Germinal center (tissue), 1 donor: ENCODE results near the gene RGN.
"Not testable (repeated sequence)": the region's sequence is repeated elsewhere in the genome, so short reads cannot be mapped to it uniquely, and the experiment has no call there.

ENCODE experiments used
- DNase-seq: peaks from one replicate; pipeline ENCODE4 v3.0.0; 2012; ENCODE audit warnings: mixed read lengths, low spot score

RGN gene

DNA sequence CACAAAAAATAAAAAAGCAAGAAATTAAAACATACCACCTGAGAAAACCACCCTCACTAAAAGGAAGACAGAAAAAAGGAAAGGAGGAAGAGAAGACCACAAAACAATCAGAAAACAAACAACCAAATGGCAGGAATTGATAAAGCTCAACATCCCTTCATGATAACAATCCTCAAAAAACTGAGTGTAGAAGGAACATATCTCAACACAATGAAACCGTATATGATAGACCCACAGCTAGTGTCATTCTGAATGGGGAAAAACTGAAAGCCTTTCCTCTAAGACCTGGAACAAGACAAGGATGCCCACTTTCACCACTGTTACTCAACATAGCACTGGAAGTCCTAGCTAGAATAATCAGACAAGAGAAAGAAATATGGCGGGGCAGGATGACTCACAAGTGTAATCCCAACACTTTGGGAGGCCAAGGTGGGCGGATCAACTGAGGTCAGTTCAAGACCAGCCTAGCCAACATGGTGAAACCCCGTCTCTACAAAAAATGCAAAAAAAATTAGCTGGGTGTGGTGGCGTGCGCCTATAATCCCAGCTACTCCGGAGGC is 38.4 kb downstream of the RGN start:
- not testable (repeated sequence) for DNase-seq

DNA sequence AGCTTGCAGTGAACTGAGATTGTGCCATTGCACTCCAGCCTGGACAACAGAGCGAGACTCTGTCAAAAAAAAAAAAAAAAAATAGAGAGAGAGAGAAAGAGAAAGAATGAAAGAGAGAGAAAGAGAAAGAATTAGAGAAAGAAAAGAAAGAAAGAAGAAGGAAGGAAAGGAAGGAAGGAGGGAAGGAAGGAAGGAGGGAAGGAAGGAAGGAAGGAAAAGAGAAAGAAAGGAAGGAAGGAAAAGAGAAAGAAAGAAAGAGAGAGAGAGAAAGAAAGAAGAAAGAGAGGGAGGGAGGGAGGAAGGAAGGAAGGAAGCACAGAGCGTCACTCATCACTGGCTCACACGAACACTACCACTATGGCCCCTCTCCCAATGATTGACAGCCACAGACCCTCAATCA is 46.2 kb downstream of the RGN start:
- DNase-seq: not testable (repeated sequence)

DNA sequence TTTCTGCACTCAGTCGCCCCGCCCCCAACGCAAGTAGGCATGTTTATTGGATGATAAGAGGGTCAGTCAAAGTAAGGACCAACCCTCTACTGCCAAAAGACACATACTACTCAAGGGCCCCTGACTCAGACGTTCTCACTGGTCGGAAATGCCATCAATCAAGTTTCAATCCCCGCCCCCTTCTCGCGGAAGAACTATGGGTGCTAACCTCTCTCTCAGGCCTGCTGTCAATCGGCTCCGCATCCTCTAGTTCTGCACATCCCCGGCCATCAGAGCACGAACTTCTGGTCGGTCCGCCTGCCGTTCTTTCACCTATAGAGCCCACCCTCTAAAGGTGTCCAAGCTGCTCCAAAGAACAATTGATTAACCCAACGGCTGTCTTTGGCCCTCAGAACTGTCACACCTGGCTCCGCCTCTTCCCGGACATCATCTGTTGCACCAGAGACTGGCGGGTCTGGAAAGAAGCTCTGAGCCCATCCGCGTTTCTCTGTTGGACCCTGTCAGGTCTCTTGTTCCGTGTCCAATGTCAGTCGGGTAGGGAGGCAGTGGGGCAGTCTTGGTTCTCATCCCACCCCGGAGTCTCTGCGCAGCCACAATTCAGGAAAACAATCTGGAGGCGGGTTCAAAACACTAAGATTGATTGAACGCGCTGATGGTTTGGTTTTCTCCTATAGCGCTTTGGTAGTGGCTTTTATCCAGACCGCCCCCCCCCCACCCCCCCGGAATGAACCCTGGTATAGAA is 51.1 kb downstream of the RGN start:
- DNase-seq: peak; percentile 92

DNA sequence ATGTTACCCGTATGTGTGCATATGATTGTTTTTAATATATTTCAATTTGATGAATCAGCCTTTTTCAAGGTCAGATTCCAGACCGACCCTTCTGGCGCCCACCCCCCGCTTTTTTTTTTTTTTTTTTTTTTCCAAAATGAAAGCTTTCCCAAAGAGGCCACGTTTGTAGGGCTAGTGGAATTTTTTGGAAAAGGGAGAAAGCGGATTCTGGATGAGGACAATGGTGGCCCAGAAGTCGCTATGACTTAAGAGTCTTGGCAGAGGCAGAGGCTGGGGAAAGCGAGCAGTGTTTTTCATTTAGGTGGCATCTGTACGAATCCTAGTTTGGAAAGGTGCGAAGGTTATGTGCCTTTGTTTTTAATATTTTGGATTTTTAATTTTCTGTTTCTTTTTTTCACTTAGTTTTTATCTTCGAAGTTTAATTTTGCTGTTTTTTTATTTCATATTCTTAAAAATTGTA is 51.7 kb downstream of the RGN start:
- no peak for DNase-seq

DNA sequence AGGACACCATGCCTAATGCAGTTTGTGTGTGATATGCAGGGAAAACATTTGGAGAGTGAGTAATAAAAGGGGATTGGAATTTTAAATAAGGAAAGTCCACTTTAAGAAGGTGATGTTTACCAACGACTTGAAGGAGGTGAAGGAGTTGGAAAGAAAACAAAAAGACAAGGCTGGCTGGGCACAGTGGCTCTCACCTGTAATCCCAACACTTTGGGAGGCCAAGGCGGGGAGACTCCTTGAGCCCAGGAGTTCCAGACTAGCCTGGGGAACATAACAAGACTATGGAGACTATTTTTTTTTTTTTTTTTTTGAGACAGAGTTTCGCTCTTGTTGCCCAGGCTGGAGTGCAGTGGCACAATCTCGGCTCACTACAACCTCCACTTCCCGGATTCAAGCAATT is 55.2 kb downstream of the RGN start:
- DNase-seq: no peak

DNA sequence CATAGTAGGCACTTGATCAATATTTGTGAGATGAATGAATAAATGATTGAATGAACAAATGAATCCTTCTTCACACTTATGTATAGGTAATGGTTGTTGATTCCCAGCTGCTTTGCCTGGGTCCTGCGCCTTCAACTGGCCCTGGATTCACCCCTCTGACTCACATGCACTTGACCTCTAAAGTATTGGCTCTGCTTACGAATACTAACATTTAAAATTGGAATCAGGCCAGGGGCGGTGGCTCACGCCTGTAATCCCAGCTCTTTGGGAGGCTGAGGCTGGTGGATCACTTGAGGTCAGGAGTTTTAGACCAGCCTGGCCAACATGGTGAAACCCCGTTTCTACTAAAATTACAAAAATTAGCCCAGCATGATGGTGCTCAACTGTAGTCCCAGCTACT is 57.4 kb downstream of the RGN start:
- DNase-seq: not testable (repeated sequence)

DNA sequence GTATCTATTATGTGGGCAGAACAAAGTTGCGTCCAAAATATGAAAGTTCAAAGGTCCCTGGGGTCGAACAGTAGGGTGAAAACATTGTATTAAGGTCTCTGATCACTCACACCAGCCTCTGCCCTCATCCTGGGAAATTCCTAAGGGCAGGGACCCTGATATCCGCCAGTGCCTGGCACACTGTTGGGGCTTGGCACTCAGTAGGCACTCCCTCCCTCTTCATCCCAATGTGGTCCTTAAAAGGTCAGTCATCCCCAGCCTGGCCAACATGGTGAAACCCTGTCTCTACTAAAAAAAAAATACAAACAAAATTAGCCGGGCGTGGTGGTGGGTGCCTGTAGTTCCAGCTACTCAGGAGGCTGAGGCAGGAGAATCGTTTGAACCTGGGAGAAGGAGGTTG is 59.9 kb downstream of the RGN start:
- no peak for DNase-seq
